GM18517 (cell line): Measurements from ENCODE around the gene LGR6.
"Not testable (repeated sequence)": the region's sequence is repeated elsewhere in the genome, so short reads cannot be mapped to it uniquely, and the experiment has no call there.

ENCODE experiments used
- ATAC-seq: cut with Tn5 transposase; IDR thresholded peaks from one replicate; pipeline ENCODE4 v1.9.1; 2021; ENCODE audit warnings: mild to moderate bottlenecking, moderate library complexity; ENCODE audit not compliant: unreplicated experiment

The LGR6 gene

DNA sequence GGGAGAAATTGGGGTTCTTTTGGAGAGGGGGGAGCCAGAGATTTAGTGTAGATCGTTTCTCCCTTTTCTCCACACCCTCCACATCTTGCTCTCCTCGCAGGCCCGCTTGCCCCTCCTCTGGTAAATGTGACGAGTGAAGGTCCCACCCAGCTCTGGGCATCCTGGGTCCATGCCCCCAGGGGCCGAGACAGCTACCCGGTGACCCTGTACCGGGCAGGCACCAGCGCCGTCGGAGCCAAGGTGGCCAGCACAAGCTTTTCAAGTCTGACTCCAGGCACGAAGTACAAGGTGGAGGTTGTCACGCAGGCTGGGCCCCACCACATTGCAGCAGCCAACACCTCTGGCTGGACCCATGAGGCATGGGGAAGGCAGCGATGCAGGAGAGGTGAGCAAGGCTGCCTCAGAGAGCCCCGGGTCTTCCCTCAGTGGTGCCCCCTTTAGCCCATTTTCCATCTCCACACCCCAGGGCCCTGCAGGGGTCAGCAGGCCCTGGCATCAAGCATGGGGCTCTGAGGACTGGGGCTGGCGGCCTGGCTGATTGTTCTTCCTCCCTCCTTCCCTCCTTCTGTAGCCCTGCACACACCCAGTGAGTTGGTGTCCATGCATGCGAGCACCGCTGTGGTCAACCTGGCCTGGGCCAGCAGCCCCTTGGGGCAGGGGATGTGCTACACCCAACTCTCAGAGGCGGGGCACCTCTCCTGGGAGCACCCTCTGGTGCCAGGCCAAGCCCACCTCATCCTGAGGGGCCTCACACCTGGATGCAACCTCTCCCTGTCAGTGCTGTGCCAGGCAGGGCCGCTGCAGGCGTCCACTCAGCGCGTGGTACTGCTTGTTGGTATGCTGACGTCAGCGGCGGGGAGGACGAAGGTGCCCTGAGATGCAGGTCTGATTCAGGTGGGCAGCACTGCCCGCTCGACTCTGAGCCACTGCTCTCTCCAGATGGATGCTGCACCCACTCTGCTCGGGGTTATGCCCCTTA lies 16.4 kb upstream of the LGR6 start:
- no peak for ATAC-seq

DNA sequence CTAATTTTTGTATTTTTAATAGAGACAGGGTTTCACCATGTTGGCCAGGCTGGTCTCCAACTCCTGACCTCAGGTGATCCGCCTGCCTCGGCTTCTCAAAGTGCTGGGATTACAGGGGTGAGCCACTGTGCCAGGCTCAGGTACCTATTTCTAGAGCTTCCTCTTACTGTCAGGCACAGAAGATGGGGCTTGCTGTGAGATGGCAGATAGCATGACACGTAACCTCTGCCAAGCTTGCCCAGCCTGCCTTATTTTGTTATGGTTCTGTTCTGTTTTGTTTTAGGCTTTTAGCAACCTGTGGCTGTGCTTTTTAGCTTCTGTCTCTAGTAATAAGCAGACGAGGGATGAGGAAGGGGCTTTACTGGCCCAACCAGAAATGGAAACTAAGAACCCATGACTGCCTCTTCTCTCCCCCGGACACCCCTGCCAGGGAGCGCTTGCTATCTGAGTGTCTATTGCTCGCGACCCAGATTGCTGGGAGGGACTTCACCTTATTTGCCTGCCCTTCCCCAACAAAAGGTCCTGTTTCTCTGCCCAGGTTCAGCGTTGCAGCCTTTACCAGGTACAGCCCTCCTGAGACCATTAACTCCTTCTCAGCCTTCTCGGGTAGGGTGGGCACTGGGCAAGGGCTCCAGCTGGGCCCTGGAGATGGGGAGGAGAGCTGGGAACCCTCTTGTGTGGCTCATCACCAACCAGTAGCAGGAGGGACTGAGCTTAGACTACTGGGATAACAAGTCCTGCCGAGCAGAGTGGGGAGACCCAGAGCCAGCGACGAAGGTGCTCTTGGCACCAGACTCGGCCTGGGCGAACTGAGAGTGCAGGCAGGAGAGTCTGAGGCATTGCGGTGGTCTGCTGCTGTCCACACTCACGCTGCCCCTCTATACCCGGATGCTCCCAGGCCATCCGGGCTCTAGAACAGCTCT lies 13.5 kb upstream of the LGR6 start:
- ATAC-seq = no peak

DNA sequence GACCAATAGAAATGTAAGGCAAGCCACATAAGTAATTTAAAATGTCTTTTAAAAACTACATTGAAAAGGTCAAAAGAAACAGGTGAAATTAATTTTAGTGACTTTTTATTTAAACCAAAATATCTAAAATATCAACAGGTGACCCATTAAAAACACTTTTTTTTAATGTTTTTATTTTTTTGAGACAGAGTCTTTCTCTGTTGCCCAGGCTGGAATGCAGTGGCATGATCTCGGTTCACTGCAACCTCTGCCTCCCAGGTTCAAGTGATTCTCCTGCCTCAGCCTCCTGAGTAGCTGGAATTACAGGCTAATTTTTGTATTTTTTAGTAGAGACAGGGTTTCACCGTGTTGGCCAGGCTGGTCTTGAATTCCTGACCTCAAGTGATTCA lies 12.9 kb upstream of the LGR6 start:
- ATAC-seq = not testable (repeated sequence)

DNA sequence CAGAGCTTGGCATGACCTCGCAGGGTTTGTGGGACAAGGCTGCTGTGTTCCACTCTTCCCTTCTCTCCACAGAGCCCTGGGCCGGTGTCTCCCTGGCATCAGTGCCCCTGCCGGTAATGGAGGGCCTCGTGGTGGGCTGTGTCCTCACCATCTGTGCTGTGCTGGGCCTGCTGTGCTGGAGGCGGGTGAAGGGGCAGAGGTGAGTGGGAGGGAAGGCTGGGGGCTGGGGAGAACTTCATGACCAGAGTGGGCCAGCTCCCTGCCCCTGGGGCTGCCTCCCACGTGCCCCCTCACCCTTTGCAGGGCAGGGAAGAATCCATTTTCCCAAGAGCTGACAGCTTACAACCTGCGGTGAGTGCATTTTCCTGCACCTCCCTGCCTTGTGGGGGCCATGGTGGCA lies 12.0 kb upstream of the LGR6 start:
- no peak for ATAC-seq

DNA sequence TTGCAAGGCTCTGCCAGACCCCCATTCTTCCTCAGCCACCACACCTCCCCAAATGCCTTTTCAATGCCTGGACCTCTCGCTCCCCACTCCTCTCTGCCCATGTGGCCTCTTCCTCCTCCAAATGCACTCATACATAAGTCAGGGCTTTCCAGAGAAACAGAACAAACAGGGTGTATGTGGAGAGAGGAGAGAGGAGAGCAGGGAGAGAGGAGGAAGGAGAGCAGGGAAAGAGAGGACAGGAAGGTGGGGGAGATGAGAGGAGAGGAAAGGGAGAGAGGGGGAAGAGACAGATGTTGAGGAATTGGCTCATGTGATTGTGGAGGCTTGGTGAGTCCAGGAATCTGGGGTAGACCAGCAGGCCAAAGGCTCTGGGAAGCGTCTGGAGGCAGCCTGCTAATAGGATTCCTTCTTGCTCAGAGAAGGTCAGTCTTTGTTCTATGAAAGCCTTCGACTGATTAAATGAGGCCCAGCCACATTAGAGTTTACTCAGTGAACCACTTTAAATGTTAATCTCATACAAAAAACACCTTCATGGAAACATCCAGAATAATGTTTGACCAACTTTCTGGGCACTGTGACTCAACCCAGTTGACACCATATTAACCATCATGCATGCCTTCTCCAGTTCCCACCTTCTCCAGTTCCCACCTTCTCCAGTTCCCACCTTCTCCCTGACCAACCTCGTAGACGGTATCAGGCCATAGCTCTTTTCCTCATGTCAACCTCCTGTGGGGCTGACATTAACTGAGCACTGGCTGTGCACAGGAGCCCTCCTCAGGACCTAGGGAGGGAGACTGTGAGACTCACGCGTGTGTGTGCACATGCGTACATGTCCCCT lies 11.3 kb upstream of the LGR6 start:
- ATAC-seq = no peak

DNA sequence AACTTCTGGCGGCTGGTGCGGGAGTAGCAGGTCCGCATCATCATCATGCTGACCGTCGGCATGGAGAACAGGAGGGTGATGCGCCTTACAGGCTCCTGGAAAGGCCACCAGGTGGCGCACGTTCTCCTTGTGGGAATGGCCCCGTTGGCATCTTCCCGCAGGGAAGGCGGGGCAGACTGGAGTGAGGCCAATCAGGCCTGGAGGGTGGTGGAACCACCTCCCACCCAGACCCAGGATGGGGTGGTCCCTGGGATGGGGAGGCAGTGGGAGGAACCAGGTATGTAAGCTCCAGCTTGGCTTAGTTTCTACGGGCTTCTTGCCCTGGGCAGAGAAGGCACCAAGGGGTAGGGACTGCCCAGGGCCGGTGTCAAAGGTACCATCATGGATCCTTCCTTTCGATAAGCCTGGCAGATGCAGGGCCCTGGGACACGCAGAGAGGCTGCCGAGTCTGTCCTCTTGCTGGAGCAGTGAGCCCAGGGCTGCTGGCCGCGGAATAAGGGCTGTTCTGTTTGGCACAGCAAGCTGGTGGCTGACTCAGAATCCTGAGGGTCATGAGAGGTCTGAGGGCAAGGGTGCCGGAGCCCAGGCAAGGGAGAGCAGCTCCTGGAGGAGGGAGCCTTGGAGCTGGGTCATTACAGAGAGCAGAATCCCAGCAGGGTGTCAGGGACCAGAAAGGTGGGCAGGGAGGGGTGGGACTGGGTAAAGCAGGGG lies 8.7 kb upstream of the LGR6 start:
- ATAC-seq = no peak

DNA sequence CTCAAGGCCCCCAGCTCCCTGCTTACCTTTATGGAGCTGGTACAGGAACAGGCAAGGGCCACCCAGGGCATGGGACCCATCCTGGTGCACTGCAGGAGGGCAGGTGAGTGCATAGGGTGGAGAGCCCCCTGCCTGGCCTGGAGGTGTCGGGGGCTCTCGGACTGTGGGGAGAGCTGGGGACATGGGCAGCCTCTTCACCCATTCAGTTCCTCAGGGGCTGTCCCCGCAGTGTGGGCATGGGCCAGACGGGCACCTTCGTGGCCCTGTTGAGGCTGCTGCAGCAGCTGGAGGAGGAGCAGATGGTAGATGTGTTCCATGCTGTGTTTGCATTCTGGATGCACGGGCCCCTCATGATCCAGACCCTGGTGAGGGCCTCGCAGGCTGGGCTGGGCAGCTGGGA lies 7.3 kb upstream of the LGR6 start:
- no peak for ATAC-seq

DNA sequence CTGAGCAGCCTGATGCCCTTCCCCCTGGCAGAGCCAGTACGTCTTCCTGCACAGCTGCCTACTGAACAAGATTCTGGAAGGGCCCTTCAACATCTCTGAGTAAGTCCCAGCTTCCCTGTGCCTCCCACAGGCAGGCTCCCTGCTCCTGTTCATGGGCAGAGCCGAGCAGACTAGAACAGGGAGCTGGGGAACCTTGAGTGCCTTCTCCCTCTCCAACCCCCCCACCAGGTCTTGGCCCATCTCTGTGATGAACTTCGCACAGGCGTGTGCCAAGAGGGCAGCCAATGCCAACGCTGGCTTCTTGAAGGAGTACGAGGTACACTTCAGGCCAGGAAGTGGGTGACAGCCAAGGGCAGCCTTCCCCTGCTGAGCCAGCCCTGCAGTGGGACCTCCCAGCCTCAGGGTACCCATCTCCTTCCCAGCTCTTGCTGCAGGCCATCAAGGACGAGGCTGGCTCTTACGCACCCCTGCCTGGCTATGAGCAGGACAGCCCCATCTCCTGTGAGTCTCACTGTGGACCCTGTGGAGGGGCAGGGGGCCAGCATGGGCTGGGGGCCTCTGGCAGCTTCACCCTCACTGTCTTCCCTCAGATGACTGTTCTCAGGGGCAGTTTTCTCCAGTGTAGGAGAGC lies 6.4 kb upstream of the LGR6 start:
- ATAC-seq = no peak

DNA sequence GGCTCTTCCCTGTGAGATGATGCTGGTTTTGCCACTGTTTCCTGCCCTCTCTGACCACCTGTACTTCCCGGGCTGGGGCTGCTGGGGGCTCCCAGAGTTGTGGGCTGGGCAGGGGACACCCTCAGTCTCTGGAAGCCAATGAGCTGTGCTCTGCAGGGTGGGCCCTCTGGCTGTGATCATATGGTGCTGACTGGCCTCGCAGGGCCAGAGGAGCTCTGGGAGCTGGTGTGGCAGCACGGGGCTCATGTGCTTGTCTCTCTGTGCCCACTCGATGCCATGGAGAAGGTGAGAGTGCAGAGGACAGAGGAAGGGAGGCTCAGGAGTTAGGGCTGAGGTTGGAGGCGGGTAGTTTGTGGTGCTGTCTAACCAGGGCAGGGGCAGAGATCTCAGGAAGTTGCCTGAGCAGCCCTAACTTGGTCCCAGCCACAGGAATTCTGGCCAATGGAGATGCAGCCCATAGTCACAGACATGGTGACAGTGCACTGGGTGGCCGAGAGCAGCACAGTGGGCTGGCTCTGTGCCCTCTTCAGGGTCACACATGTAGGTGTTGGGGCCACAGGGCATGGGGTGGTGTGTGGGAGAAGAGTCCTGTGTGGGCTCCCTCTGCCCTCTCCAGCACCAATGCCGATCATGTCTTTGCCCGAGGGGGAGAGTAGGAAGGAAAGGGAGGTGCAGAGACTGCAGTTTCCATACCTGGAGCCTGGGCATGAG lies 5.7 kb upstream of the LGR6 start:
- no peak for ATAC-seq

DNA sequence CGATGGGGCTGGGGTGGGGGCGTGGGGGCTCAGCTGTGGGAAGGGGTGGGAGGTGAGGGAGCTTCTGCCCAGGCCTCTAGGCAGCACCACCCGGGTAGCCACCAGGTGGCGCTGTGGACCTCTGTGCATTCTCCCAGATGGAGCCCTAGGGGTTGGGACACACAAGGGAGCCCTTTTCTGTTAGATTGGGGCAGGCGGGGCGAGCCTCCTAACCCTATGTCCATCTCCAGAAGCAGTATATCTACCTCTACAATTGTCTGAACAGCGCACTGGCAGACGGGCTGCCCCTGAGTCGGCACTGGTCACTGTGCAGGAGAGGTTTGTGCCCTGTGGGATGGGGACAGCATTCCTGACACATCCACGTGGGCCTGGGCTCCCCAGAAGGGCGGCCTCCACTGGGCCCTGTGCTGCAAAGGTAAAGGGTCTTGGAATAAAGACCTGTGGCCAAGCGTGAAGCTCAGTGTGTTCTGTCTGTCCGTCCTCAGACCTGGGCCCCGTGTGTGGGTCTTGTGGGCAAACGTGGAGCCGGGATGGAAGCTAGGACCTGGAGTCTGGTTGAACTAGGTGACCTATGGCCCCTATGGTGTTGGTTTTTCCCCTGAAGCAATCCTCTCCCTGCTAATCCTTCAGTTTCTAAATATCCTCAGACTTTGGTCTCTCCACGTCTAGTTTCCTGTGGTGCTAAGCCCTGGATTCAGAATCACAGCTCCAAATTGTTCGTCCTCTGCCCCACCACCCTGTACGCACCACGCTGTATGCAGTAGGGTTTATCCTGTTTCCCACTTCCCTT lies 4.4 kb upstream of the LGR6 start:
- ATAC-seq = no peak

DNA sequence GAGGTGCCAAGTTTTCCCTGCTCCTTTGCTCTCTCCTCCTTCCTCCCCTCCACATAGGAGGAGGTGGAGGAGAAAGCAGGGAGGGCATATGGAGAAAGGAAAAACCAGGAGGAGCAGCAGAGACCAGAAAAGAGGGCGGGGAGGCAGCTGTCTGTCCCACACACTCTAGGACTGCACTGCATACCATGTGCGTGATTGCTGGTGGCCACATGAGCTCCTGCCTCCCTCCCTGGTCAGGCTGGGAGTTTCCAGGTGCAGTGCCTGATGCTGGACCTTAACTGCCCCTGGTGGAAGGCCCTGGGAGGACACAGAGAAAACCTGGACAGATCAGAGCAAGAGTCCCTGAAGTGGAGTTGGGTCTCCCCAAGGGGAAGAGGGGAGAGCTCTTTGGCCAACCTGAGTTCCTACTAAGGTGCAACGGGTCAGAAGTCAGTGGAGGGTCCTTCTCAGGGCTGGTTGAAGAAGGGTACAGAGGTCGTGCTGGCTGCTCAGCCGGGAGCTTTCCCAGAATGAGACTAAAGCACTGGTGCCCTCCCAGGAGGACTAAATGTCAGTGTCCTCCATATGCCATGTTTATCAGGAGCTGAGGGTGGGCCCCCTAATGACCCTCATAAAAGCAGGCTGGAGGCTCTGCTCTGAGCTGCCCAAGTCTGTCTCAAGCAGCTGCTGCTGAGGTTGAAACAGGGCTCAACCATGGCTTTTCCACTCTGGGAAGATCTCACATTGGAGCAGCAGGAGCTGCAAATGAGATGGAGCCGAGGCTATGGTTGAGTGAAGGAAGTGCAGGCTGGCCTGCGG lies 3.5 kb upstream of the LGR6 start:
- no peak for ATAC-seq

DNA sequence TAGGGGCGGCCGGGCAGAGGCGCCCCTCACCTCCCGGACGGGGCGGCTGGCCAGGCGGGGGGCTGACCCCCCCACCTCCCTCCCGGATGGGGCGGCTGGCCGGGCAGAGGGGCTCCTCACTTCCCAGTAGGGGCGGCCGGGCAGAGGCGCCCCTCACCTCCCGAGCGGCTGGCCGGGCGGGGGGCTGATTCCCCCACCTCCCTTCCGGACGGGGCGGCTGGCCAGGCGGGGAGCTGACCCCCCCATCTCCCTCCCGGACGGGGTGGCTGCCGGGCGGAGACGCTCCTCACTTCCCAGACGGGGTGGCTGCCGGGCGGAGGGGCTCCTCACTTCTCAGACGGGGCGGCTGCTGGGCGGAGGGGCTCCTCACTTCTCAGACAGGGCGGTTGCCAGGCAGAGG lies 2.2 kb upstream of the LGR6 start:
- not testable (repeated sequence) for ATAC-seq

DNA sequence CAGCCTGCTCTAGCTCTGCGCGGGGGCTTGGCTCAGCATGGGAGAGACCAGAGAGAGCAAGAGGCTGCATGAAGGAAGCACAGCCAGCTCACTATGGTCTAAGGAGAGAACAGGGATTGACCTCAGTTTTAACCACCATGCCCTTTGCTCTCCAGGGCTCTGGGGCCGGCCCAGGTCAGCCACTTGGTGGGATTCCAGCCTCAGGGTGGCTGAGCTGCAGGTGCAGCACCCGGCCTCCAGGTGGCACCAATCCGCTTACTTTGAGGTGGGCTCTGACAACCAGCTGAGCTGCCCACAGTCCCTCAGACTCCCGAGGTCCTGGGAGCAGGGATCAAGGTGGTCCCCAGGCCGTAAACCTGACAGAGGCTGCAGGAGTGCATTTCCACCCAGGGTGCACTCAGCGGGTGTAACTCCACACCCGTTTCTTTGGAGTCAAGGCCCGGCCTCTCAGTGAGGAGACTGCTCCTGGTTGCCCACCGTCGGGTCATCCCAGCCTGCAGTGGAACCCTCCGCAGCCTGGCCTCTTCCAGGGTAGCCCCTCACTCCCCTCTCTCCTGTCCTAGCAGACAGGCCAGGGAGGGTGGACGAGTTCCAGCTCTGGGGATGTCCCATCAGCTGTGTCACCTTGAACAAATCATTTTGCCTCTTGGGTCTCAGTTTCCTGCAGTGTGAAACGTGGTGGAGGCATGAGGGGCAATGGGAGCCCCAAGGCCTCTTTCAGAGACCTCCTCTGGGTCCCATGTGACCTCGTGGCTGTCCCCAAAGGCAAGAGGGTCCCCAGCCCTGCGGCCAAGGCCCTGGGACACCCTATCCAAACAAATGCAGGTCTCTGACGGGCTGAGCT lies 607 bp upstream of the LGR6 start:
- no peak for ATAC-seq

DNA sequence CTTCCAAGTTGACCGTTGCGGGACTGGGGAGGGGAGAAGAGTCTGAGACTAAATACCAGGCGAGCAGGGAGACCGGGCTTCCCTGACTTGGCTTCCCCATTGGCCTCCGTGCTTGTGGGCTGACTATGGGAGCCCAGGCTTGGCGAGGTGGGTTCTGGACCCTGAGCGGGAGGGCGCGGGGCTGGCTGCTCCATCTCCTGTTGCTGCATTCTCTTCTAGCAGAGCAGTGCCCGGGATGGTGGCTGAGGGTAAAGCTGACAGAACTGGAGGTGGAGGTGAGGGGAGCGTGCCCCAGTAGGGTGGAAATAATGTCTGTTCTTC lies 689 bp downstream of the LGR6 start:
- no peak for ATAC-seq

DNA sequence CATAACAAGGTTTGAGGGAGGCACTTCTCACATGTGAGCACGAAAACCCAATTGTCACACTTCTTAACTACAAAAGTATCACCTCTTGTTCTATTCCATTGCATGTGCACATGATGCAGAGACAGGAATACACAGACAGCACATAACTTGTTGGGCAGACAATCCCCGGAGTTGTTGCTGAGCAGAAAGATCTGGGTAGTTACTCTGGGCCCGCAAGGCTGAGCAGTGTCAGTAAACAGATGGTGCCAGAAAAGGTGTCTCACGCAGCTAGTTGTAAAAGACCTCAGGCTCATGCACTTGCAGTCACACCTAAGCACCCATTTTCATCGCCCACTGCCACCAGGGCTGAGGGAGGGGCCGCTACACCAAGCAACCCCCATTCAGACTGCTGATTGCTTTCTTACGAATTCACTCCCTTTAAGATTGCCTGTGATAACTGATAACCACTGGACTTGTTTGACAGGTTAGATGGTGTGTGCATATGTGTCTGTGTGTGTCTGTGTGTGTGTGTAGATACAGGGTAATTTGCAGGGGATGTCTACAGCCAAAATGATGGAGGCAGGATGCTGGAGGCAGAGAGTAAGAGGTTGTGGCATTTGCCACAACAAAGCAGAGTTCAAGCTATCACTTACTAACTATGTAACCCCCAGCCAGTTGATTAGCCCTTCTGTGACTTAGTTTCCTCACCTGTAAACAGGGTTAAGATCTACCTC lies 4.2 kb downstream of the LGR6 start:
- ATAC-seq = no peak

DNA sequence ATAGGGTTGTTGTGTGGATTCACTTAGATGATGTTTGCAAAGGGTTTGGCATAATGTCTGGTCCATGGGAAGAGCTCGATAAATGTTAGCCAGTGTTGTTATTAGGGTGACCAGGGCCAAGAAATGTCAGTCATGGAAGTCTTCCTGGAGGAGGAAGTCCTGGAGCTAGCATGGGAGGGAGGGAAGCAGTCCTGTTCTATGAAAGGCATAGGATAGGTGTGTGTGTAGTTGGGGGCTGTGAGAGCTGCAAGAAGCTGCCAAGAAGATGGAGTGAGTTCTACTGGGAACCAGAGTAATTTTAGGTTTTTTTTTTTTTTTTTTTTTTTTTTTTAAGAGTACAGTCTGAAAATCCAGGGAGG lies 4.7 kb downstream of the LGR6 start:
- ATAC-seq = no peak
